HG02970 (cell line): ENCODE measurements around the gene TRIM5.

ENCODE experiments used
- ATAC-seq: cut with Tn5 transposase; IDR thresholded peaks from one replicate; pipeline ENCODE4 v1.9.1; 2021; ENCODE audit warnings: mild to moderate bottlenecking, moderate library complexity, moderate number of reproducible peaks; ENCODE audit not compliant: unreplicated experiment, low FRiP score

Gene TRIM5

DNA sequence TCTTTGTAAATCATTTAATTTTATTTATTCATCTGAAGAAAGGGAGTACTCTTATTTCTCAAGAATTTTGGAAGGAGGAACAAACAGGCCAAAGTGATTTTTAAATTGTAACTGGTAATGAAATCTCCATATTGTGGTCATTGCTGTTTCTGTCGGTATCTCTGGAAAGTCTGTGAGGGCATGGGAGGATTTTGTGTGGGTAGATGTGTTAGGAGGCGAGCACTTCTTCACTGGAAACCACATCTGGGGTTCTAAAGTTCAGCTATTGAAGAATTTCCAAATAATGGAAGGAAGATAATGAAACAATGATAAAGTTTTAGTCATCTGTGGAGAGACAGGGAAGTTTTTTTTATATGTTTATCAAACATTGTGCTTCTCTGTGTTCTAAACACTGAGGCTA is 53.5 kb downstream of the TRIM5 start:
- no peak for ATAC-seq

GRCh38 chr11:5626196-5626595 is 58.7 kb downstream of the TRIM5 start:
- ATAC-seq: no peak

DNA sequence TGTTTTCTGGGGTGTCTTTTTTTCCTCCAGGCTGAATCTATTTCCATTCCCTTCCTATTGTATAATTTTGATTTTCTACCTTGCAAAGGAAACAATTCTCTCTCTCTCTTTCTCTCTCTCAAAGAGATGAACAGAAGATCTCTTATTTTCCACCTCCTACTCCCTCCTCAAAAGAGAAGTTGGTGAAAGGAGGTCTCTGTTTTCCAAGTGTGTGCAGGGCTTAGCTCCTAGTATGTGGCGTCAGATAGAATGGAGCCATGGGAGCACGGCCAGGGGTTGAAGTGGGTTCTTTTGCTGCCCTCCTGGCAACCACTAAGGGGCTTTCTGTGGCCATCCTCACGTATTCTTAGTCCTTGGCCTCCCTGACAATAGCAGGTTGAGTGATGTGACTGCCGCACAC is 59.6 kb downstream of the TRIM5 start:
- no peak for ATAC-seq

DNA sequence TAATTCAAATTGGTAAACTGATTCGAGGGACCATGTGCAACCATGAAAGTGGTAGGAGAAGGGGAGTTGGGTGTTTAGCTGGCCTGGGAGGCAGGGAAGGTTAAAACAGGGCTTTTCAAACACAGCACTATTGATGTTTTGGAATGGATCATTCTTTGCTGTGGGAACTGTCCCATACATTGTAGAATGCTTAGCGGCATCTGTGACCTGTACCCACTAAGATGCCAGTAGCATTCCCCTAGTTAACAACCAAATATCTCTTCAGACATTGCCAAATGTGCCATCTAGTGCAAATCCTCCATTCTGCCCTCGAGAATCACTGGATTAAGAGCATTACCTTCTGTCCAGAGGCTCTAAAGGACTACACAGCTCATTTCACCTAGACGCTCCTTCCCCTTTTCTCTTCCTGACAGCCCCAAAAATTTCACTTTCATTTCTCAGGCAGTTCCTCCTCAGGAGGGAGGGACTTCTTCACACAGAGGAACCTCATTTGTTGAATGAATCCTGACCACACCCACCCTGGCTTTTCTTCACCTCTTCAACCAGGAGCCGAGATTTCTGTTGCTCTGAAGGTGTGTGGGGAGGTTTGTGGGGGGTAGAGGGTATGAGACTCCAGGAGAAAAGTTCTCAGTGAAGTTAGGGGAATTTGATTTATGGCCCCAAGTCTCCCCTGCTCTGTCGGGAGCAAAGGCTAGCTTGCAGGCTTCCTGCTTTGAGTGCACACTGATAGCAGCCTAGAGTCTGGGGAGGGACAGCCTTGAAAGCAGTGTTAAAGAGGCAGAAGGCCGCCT is 60.2 kb downstream of the TRIM5 start, which contains the start of gene TRIM34:
TSS of gene TRIM34 (plus strand) at position 513 of the 791 bp plus-strand sequence. CDS start 7,331 bp downstream, outside the sequence.
- peak; percentile 98 for ATAC-seq

GRCh38 chr11:5622802-5623201 is 62.1 kb downstream of the TRIM5 start:
- ATAC-seq: no peak

GRCh38 chr11:5621580-5621979 is 63.3 kb downstream of the TRIM5 start:
- ATAC-seq: no peak

- ATAC-seq: no peak
Measured at GRCh38 chr11:5620651-5621521, 64.0 kb downstream of the TRIM5 start.

DNA sequence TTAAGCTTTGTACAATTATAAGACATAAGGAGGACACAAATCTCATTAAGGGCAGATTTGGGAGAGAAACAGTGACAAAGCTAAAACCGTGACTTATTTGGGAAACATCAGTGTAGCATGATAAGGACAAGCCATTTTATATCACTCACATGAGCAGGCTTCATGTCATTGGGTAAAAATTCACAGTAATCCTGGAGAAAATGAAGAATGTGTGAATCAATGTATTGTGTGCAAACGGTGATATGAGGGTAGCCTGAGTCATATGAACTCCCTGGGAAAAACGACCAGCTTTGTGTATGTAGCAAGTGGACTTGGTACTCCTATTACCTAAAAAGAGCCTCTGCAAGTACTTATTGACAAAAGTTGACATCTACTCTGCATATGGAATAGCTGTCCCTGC is 66.1 kb downstream of the TRIM5 start:
- no peak for ATAC-seq
